Measurements from ENCODE around the gene LRP8. TPM values are rescaled to one million over a fixed set of nuclear protein-coding genes. Genes with fewer than 3 reads are reported as not detected.

LRP8 gene
- total RNA-seq, 1 donor from 2014 or later, result 15.6 TPM

DNA sequence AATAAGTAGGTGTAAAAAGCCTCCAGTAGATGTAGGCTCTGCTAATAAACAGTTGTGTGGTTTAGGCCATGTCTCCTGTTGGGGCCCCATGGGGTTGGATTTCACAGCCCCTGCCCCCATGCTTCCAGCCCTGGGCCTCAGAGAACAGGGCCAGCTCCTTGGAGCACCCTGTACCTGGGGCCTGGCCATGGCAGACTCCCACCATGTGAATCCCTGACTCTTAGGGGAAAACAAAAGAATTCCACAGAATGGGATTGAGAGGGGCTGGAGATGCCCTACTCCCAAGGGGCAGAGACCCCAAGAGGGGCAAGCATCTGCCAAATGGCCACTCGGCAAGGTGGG, 11.5 kb downstream of the LRP8 start:
- H3K4me1 ChIP-seq, result peaks cover 25% of the 10 kb centered on the region
- no peak for DNase-seq (ENCODE audit: low spot score)
- peaks cover 8% of the 10 kb centered on the region for H3K27me3 Mint-ChIP-seq (ENCODE audit: insufficient read depth, low read depth)
- H3K27ac Mint-ChIP-seq, result peak overlapping the region; percentile 87
- H3K9ac ChIP-seq, result peak overlapping the region; percentile 28
- peaks cover 2% of the 10 kb centered on the region for H3K36me3 Mint-ChIP-seq
- H3K79me2 ChIP-seq (ENCODE audit: low read depth), result peaks cover 63% of the 10 kb centered on the region
- H3K9me3 Mint-ChIP-seq, result no peaks in the 10 kb centered on the region
- no peak overlapping the region for H3K27ac ChIP-seq
- peak overlapping the region; percentile 3 for H3K4me2 ChIP-seq
- H3K4me1 Mint-ChIP-seq, result peaks cover 25% of the 10 kb centered on the region
- H3K4me3 Mint-ChIP-seq, result no peak overlapping the region
- H3K36me3 ChIP-seq, result no peaks in the 10 kb centered on the region
- H4K20me1 ChIP-seq (ENCODE audit: low read depth), result peaks cover 65% of the 10 kb centered on the region
- H3F3A ChIP-seq (ENCODE audit: low read depth), result peaks cover 3% of the 10 kb centered on the region
- no peak overlapping the region for H2AFZ ChIP-seq (replicated peaks)
- no peaks in the 10 kb centered on the region for H3K9me3 ChIP-seq (ENCODE audit: low read depth)
- H3K27me3 ChIP-seq, result no peaks in the 10 kb centered on the region
- no peak overlapping the region for H3K4me3 ChIP-seq
- TF ChIP-seq, protein P1, sequence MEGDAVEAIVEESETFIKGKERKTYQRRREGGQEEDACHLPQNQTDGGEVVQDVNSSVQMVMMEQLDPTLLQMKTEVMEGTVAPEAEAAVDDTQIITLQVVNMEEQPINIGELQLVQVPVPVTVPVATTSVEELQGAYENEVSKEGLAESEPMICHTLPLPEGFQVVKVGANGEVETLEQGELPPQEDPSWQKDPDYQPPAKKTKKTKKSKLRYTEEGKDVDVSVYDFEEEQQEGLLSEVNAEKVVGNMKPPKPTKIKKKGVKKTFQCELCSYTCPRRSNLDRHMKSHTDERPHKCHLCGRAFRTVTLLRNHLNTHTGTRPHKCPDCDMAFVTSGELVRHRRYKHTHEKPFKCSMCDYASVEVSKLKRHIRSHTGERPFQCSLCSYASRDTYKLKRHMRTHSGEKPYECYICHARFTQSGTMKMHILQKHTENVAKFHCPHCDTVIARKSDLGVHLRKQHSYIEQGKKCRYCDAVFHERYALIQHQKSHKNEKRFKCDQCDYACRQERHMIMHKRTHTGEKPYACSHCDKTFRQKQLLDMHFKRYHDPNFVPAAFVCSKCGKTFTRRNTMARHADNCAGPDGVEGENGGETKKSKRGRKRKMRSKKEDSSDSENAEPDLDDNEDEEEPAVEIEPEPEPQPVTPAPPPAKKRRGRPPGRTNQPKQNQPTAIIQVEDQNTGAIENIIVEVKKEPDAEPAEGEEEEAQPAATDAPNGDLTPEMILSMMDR (IDR thresholded peaks at IDR 0.05), result no peak
- no peak for TF ChIP-seq EZH2 (IDR thresholded peaks at IDR 0.05)
- TF ChIP-seq EZH2phosphoT487 (IDR thresholded peaks at IDR 0.05), result no peak

- H3K4me3 Mint-ChIP-seq, result no peak overlapping the region
- Histone ChIP-seq H3K9me3 (ENCODE audit: low read depth) (no peaks in the 10 kb centered on the region), H2AFZ (replicated peaks) (no peak overlapping the region), H3F3A (ENCODE audit: low read depth) (peaks cover 3% of the 10 kb centered on the region), H3K36me3 (no peaks in the 10 kb centered on the region), H4K20me1 (ENCODE audit: low read depth) (peaks cover 65% of the 10 kb centered on the region), H3K27me3 (no peaks in the 10 kb centered on the region), H3K4me3 (no peak overlapping the region), H3K79me2 (ENCODE audit: low read depth) (peaks cover 57% of the 10 kb centered on the region), H3K4me1 (peaks cover 25% of the 10 kb centered on the region), H3K9ac (no peak overlapping the region), H3K27ac (no peak overlapping the region), H3K4me2 (peak overlapping the region; percentile 3)
- no peak for TF ChIP-seq EZH2 (IDR thresholded peaks at IDR 0.05)
- TF ChIP-seq, protein P1 (IDR thresholded peaks at IDR 0.05), result peak; percentile 14
- H3K4me1 Mint-ChIP-seq, result peaks cover 22% of the 10 kb centered on the region
- DNase-seq (ENCODE audit: low spot score), result peak; percentile 47
- no peaks in the 10 kb centered on the region for H3K9me3 Mint-ChIP-seq
- peaks cover 8% of the 10 kb centered on the region for H3K27me3 Mint-ChIP-seq (ENCODE audit: insufficient read depth, low read depth)
- peak overlapping the region; percentile 94 for H3K27ac Mint-ChIP-seq
- H3K36me3 Mint-ChIP-seq, result no peaks in the 10 kb centered on the region
These were observed 12.1 kb downstream of the LRP8 start for GRCh38 chr1:53315456-53316423.

DNA sequence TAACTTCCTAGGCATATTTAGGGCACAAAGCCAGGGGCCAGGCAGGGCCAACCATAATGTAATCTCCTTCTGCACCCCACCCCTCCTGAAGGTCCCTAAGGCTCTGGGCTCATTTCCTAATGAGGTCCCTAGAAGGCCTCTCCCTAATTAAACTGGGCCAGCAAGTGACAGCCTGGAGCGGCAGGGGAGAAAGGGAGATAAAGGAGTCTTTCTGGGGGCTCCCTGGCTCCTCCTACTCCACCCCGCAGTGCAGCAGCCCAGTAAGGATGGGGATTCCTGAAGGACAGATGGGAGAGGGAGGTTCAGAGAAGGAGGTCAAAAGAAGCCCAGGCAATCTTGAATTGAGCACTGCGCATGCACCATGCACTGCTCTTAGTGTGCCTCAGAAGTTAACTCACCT, 12.8 kb downstream of the LRP8 start:
- H3K27me3 ChIP-seq, result no peaks in the 10 kb centered on the region
- peaks cover 8% of the 10 kb centered on the region for H3K27me3 Mint-ChIP-seq (ENCODE audit: insufficient read depth, low read depth)
- peaks cover 25% of the 10 kb centered on the region for H3K4me1 ChIP-seq
- DNase-seq (ENCODE audit: low spot score), result no peak
- H2AFZ ChIP-seq (replicated peaks), result no peak overlapping the region
- peaks cover 27% of the 10 kb centered on the region for H3K4me1 Mint-ChIP-seq
- no peak overlapping the region for H3K27ac ChIP-seq
- peaks cover 3% of the 10 kb centered on the region for H3F3A ChIP-seq (ENCODE audit: low read depth)
- H3K9me3 ChIP-seq (ENCODE audit: low read depth), result no peaks in the 10 kb centered on the region
- no peaks in the 10 kb centered on the region for H3K9me3 Mint-ChIP-seq
- peaks cover 66% of the 10 kb centered on the region for H4K20me1 ChIP-seq (ENCODE audit: low read depth)
- H3K36me3 Mint-ChIP-seq, result no peaks in the 10 kb centered on the region
- peaks cover 51% of the 10 kb centered on the region for H3K79me2 ChIP-seq (ENCODE audit: low read depth)
- TF ChIP-seq, protein P1 (IDR thresholded peaks at IDR 0.05), result no peak
- no peak for TF ChIP-seq EZH2phosphoT487 (IDR thresholded peaks at IDR 0.05)
- TF ChIP-seq EZH2 (IDR thresholded peaks at IDR 0.05), result no peak
- H3K27ac Mint-ChIP-seq, result peak overlapping the region; percentile 63
- no peak overlapping the region for H3K4me3 Mint-ChIP-seq
- H3K4me2 ChIP-seq, result no peak overlapping the region
- no peak overlapping the region for H3K9ac ChIP-seq
- no peak overlapping the region for H3K4me3 ChIP-seq
- H3K36me3 ChIP-seq, result no peaks in the 10 kb centered on the region
